ENCODE measurements around the gene SPATS1. TPM values are rescaled to one million over a fixed set of nuclear protein-coding genes. Genes with fewer than 3 reads are reported as not detected.

SPATS1 gene
- total RNA-seq, 1 experiment from 2014 or later, result 10.1 TPM

GRCh38 chr6:44373787-44374186 lies 31.3 kb downstream of the SPATS1 start:
- in situ Hi-C loops (cut with HindIII; ENCODE audit: low sequenced_read_pairs), result no loop called here
- DNase-seq (ENCODE audit: low spot score), result no peak

- in situ Hi-C loops (cut with HindIII; ENCODE audit: low sequenced_read_pairs), result no loop called here
- DNase-seq (ENCODE audit: low spot score), result no peak
These were observed 32.6 kb downstream of the SPATS1 start for GRCh38 chr6:44375071-44375470.

DNA sequence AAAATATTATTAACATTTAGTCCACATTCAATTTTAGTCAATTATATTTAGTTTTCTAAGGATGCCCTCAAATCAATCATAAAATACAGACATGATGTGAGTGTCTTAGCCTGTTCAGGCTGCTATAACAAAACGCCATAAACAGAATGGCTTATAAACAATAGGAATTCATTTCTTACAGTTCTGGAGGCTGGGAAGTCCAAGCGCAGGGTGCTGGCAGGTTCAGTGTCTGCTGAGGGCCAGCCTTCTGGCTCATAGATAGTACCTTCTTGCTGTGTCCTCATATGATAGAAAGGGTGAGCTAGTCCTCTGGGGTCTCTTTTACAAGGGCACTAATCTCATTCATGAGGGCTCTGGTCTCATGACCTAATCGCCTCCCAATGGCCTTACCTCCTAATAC lies 35.0 kb downstream of the SPATS1 start:
- no peak for DNase-seq (ENCODE audit: low spot score)
- in situ Hi-C loops (cut with HindIII; ENCODE audit: low sequenced_read_pairs), result no loop called here

- in situ Hi-C loops (cut with HindIII; ENCODE audit: low sequenced_read_pairs), result no loop called here
- DNase-seq (ENCODE audit: low spot score), result no peak
These were observed 35.5 kb downstream of the SPATS1 start for GRCh38 chr6:44377971-44378370.

DNA sequence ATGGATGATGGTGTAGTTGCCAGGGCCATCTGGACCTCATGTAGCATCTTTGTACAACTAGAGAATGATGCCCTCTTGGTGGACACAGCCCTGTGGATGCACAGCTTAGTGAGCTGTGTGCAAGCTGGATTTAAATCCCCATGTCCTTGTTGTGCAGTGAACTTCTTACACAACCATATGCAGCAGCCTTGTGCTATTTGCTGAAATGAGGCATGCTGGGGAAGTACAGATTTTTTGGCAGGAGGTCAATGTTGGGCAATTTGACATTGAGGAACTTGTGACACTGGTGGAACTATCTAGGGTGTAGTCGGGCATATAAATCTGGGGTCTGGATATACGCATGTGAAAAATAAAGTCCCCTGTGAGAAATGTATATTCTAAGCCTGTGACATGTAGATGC lies 39.3 kb downstream of the SPATS1 start:
- DNase-seq (ENCODE audit: low spot score), result peak; percentile 4
- in situ Hi-C loops (cut with HindIII; ENCODE audit: low sequenced_read_pairs), result no loop called here

DNA sequence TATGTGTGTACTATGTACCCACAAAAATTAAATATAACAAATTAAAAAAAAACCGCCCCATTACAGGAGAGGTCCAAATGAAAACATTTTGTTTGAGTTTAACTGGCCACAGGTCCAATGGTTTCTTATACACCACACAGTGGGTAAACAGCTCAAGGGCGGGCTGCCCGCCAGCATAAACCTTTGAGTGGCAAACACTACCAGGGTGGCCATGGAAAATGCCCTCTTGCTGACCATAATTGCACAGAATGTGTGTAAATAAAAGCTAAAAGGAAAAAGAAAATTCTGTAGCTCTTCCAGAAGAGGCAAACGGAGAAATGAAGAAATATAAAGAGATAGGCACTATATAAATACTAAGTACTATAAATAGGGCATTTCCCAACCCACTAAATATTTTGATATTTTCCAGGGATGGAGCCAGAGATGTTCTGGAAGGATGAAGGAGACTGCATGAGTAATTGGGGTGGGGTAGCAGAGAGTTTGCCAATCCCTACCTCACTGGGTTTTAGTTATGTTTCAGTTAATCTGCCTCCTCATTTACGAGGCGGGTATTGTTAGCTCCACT lies 44.0 kb downstream of the SPATS1 start:
- peak; percentile 8 for DNase-seq (ENCODE audit: low spot score)
- in situ Hi-C loops (cut with HindIII; ENCODE audit: low sequenced_read_pairs), result no loop called here

- no peak for DNase-seq (ENCODE audit: low spot score)
- in situ Hi-C loops (cut with HindIII; ENCODE audit: low sequenced_read_pairs), result no loop called here
These were observed 44.5 kb downstream of the SPATS1 start for GRCh38 chr6:44386929-44387345.

DNA sequence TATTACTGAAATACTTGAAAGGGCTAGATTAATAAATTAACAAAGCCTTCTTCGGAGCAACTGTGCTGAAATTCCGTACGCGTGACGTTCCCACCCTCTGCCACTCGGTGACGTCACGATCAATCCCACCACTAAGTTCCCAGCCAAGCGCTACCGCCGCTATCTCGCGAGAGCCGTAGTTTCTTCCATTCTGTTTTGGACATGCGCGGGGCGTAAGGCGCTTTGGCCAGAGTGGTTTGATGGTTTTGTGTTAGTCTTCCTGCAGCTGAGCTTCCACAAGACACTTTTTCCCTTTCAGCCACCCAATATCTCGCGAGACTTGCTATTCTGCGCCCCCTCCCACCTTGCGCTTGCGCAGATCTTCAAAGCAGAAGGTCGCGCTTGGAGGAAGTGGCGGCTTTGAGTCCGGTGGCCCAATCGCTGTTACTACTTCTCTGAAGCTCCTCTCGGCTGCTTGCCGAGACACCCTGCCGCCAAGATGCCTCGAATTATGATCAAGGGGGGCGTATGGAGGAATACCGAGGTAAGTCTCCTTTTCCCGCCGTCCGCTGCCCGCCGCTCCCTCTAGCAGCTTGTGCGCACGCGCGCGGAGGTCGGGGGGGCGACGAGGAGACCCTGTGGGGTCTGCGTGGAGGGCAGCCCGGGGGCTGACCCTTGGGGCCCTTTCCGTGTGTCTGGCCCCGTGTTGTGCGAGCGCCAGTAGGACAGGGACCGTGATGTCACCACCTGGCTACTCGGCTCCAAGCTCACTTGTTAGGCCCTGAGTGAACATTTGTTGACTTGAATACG lies 45.1 kb downstream of the SPATS1 start, which contains the start of gene CDC5L:
Gene CDC5L (plus strand): TSS at position 361 of the 789 bp plus-strand sequence. CDS start 118 bp downstream, at position 479.
- in situ Hi-C loops (cut with HindIII; ENCODE audit: low sequenced_read_pairs), result no loop called here

GRCh38 chr6:44388135-44388487 lies 45.7 kb downstream of the SPATS1 start:
- DNase-seq (ENCODE audit: low spot score), result no peak

More for the DNA sequence above, 45.1 kb downstream of the SPATS1 start, which contains the start of gene CDC5L:
- peak; percentile 99 for DNase-seq (ENCODE audit: low spot score)

DNA sequence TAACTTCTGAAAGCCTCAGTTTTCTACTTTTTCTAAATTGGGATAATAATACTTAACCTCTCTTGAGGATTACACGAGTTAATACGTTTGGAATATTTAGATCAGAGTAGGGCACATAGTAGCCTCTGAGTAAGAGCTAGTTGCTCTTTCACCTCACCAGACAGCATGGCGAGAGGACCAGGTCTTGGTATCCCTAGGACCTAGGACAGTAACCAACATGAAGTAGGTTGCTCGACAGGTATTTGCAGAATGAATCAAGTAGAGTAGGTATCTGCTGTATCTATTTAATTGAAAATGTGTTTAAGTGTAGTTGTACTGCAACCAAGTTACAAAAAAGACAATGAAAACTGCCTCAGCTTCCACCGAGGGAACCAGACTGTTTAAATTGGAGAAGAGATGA lies 46.4 kb downstream of the SPATS1 start:
- no peak for DNase-seq (ENCODE audit: low spot score)
- in situ Hi-C loops (cut with HindIII; ENCODE audit: low sequenced_read_pairs), result no loop called here

More at GRCh38 chr6:44388135-44388487, 45.7 kb downstream of the SPATS1 start:
- in situ Hi-C loops (cut with HindIII; ENCODE audit: low sequenced_read_pairs), result no loop called here

GRCh38 chr6:44390158-44390683 lies 47.8 kb downstream of the SPATS1 start:
- in situ Hi-C loops (cut with HindIII; ENCODE audit: low sequenced_read_pairs), result no loop called here
- DNase-seq (ENCODE audit: low spot score), result no peak

Other genes with a start within 250 kb of the SPATS1 start
- gene MRPL14, start 215.2 kb upstream of the SPATS1 start, total RNA-seq (2014; rRNA removed; shearing (Covaris generic)), result 76.4 and 82.1 TPM in 2 replicates
- 7.3 and 10.0 TPM in 2 replicates for gene TMEM63B, start 215.1 kb upstream of the SPATS1 start, total RNA-seq (2014; rRNA removed; shearing (Covaris generic))
- gene CAPN11, start 183.8 kb upstream of the SPATS1 start, total RNA-seq (2014; rRNA removed; shearing (Covaris generic)), result not detected in 2 replicates
- gene MYMX, start 125.7 kb upstream of the SPATS1 start, total RNA-seq (2014; rRNA removed; shearing (Covaris generic)), result 0.43 and 8.3 TPM in 2 replicates
- 40.1 and 46.1 TPM in 2 replicates for gene SLC29A1, start 119.1 kb upstream of the SPATS1 start, total RNA-seq (2014; rRNA removed; shearing (Covaris generic))
- gene HSP90AB1, start 95.5 kb upstream of the SPATS1 start, total RNA-seq (2014; rRNA removed; shearing (Covaris generic)), result 1,050 and 1,370 TPM in 2 replicates
- gene SLC35B2, start 85.1 kb upstream of the SPATS1 start, total RNA-seq (2014; rRNA removed; shearing (Covaris generic)), result 73.4 and 80.4 TPM in 2 replicates
- gene NFKBIE, start 77.1 kb upstream of the SPATS1 start, total RNA-seq (2014; rRNA removed; shearing (Covaris generic)), result 27.7 and 58.6 TPM in 2 replicates
- gene TMEM151B, start 72.2 kb upstream of the SPATS1 start, total RNA-seq (2014; rRNA removed; shearing (Covaris generic)), result 14.3 and 14.6 TPM in 2 replicates
- 33.8 and 41.5 TPM in 2 replicates for gene AARS2, start 29.3 kb upstream of the SPATS1 start, total RNA-seq (2014; rRNA removed; shearing (Covaris generic))
- gene CDC5L, start 45.1 kb downstream of the SPATS1 start, total RNA-seq (2014; rRNA removed; shearing (Covaris generic)), result 18.6 and 32.5 TPM in 2 replicates

Measured in G401 (cell line).